K562 (cell line): ENCODE measurements around the gene CNGB1. TPM values are rescaled to one million over a fixed set of nuclear protein-coding genes. Genes with fewer than 3 reads are reported as not detected.
A peak's percentile ranks its signal among the peaks of the same experiment; 100 is the strongest.

Source experiments
- CCNT2 ChIP-seq: IDR thresholded peaks from 2 replicates; pipeline ENCODE4 v1.6.1; 2011; ENCODE audit warnings: borderline replicate concordance, low read depth, mild to moderate bottlenecking, moderate library complexity, mixed read lengths, low read length; ENCODE audit not compliant: insufficient read length; ENCODE audit errors: extremely low read depth
- GATAD2B ChIP-seq: fragments of 450-650 bp; IDR thresholded peaks from 2 replicates; pipeline ENCODE4 v1.6.1; 2017; ENCODE audit warnings: mild to moderate bottlenecking, borderline replicate concordance
- SMAD4 ChIP-seq: fragments of 250-450 bp; sonication (Bioruptor Pico); conservative IDR thresholded peaks from 2 replicates; pipeline ENCODE4 v1.8.0; 2021; ENCODE audit warnings: inconsistent platforms, mild to moderate bottlenecking, moderate library complexity
- ZFX ChIP-seq: sonication (generic); formaldehyde crosslinking; IDR thresholded peaks from 2 replicates; pipeline ENCODE4 v1.8.0; 2022; ENCODE audit warnings: mild to moderate bottlenecking, missing genetic modification reagents, moderate library complexity
- polyA plus RNA-seq, 8 experiments: library from polyadenylated mRNA; depleted of rRNA in 4 of 8; stranded (reverse) in 5 of 8; unstranded in 3 of 8; fragments of >200 nt; fragmentation: Nextera tagmentation in 2 of 8; fragmentation: Illumina TruSeq in 1 of 8; extraction: Ambion mirVana in 2 of 8; extraction: Trizol in 1 of 8; gene quantifications; 2 replicates each; pipeline versions ENCODE4 v1.2.1 to v1.2.3, GENCODE V29; 2011 to 2014; ENCODE audit warnings: inconsistent platforms in 1 of 8, missing spikeins in 1 of 8
- total RNA-seq, 7 experiments: library from RNA; depleted of rRNA in 6 of 7; stranded (reverse); fragments of >200 nt in 6 of 7; fragmentation: Illumina TruSeq in 2 of 7; extraction: Trizol in 2 of 7; gene quantifications; 2 replicates each; pipeline versions ENCODE4 v1.2.1 to v1.2.3, GENCODE V29; 2011 to 2021; ENCODE audit warnings: low replicate concordance in 1 of 7
- TF ChIP-seq, protein P1 (sequence below): fragments of 450-650 bp; IDR thresholded peaks from 2 replicates; pipeline ENCODE4 v1.6.1; 2017; ENCODE audit warnings: antibody characterized with exemption, mild to moderate bottlenecking
- TF ChIP-seq, protein P2 (sequence below): sonication (generic); formaldehyde crosslinking; IDR thresholded peaks from 2 replicates; pipeline ENCODE4 v1.8.1; 2022; ENCODE audit warnings: missing genetic modification reagents

Gene CNGB1
- total and polyA plus RNA-seq, 9 of the 15 experiments (the other 6 are each of a cell fraction or from before 2014, with no cell fraction given) = not detected

DNA sequence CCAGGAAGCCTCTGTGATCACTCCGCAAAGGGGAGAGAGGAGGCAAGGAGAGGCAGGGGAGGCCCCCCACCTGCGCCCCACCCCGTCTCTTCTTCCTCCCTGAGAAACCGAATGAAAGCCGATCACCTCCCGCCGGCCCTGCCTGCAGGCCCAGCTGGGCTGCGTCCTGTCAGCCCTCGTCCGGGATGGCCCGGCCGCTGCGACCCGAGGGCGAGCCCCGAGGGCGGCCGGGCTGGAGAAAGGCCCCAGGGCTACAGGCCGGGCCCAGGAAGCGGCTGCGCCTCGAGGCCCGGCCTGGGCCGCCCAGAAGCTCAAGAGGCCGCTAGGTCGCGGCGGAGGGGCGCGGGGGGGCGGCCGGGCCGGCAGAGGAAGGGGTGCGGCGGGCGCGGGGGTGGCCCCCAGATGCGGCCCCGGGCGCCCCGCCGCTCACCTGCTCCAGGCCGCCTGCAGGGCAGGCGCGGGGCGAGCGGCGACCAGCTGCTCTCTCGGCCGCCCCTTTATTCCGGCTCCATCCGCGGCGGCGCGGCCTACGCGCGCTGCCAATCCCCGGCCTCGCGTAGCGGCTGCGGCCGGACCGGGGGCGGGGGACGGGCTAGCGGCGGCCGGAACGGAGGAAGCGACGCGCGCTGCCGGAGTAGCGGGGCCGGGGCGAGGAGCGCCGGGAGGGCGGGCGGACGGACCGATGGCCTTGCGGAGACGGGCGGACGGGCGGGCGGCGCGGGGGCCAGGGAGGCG lies 29.2 kb upstream of the CNGB1 start, which contains the start of gene ZNF319 (continued):
- TF ChIP-seq, protein P1, sequence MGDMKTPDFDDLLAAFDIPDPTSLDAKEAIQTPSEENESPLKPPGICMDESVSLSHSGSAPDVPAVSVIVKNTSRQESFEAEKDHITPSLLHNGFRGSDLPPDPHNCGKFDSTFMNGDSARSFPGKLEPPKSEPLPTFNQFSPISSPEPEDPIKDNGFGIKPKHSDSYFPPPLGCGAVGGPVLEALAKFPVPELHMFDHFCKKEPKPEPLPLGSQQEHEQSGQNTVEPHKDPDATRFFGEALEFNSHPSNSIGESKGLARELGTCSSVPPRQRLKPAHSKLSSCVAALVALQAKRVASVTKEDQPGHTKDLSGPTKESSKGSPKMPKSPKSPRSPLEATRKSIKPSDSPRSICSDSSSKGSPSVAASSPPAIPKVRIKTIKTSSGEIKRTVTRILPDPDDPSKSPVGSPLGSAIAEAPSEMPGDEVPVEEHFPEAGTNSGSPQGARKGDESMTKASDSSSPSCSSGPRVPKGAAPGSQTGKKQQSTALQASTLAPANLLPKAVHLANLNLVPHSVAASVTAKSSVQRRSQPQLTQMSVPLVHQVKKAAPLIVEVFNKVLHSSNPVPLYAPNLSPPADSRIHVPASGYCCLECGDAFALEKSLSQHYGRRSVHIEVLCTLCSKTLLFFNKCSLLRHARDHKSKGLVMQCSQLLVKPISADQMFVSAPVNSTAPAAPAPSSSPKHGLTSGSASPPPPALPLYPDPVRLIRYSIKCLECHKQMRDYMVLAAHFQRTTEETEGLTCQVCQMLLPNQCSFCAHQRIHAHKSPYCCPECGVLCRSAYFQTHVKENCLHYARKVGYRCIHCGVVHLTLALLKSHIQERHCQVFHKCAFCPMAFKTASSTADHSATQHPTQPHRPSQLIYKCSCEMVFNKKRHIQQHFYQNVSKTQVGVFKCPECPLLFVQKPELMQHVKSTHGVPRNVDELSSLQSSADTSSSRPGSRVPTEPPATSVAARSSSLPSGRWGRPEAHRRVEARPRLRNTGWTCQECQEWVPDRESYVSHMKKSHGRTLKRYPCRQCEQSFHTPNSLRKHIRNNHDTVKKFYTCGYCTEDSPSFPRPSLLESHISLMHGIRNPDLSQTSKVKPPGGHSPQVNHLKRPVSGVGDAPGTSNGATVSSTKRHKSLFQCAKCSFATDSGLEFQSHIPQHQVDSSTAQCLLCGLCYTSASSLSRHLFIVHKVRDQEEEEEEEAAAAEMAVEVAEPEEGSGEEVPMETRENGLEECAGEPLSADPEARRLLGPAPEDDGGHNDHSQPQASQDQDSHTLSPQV = 0 out of 2 replicates have a peak, but pooled peaks have one; percentile 59
- peak; percentile 36; the same call in 1 of the 2 replicates for TF ChIP-seq SMAD4 (CRISPR knock-in tag)
- TF ChIP-seq CCNT2 = peak; percentile 34
- TF ChIP-seq GATAD2B = peak; percentile 78; the same call in 1 of the 2 replicates
- peak; percentile 97 for TF ChIP-seq ZFX
- TF ChIP-seq, protein P2, sequence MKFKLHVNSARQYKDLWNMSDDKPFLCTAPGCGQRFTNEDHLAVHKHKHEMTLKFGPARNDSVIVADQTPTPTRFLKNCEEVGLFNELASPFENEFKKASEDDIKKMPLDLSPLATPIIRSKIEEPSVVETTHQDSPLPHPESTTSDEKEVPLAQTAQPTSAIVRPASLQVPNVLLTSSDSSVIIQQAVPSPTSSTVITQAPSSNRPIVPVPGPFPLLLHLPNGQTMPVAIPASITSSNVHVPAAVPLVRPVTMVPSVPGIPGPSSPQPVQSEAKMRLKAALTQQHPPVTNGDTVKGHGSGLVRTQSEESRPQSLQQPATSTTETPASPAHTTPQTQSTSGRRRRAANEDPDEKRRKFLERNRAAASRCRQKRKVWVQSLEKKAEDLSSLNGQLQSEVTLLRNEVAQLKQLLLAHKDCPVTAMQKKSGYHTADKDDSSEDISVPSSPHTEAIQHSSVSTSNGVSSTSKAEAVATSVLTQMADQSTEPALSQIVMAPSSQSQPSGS (CRISPR knock-in tag) = 0 out of 2 replicates have a peak, but pooled peaks have one; percentile 8
